IPS-18a (cell line): ENCODE measurements around the gene PPP1R18.

Source experiments
- H3K27ac ChIP-seq: one replicate; pipeline ENCODE4 v1.5.1; 2013; ENCODE audit warnings: low read length
- H3K27me3 ChIP-seq: one replicate; pipeline ENCODE4 v1.6.1; 2013; ENCODE audit warnings: mild to moderate bottlenecking, low read length; ENCODE audit not compliant: control insufficient read depth, insufficient read depth
- H3K36me3 ChIP-seq: one replicate; pipeline ENCODE4 v1.6.1; 2013; ENCODE audit warnings: low read depth, low read length; ENCODE audit not compliant: control insufficient read depth
- H3K4me1 ChIP-seq: one replicate; pipeline ENCODE4 v1.6.1; 2013; ENCODE audit warnings: low read depth, low read length; ENCODE audit not compliant: control insufficient read depth
- H3K4me3 ChIP-seq: one replicate; pipeline ENCODE4 v1.5.1; 2013; ENCODE audit warnings: low read length
- H3K9ac ChIP-seq: one replicate; pipeline ENCODE4 v1.6.1; 2013; ENCODE audit warnings: mild to moderate bottlenecking, low read length, moderate library complexity
- H3K9me3 ChIP-seq: one replicate; pipeline ENCODE4 v1.6.1; 2013; ENCODE audit warnings: low read depth, low read length; ENCODE audit not compliant: control insufficient read depth

The PPP1R18 gene

GRCh38 chr6:30646450-30647241 lies 39.8 kb downstream of the PPP1R18 start, which contains the start of gene C6orf136:
TSS of gene C6orf136 (plus strand) at chr6:30647133. CDS start at chr6:30647232, 99 bp downstream.
- Histone ChIP-seq H3K9me3 (no peaks in the 10 kb centered on the region), H3K4me3 (peak within 1 kb of the TSS; percentile 81), H3K27ac (peak within 1 kb of the TSS; percentile 31)

DNA sequence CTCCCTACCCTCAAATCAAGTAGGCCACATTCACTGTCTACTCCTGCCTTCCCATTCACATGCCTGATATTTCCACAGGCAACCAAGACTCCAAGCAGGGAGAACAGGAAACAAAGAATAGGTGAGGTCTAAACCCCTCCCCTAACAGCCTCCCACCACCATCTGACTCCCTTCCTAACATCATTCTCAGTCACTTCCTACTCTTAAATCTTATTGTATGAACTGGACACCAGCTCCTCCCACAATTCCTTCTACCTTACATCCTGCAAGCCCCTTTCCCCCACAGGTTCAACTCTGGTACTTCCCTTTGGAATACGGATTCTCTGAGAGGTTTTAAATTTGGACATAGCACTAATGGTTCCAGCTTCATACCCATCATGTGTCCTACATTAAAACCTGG lies 40.5 kb downstream of the PPP1R18 start:
- no peak overlapping the region for H3K9ac ChIP-seq
- H3K36me3 ChIP-seq: peaks cover 15% of the 10 kb centered on the region
- no peak overlapping the region for H3K27ac ChIP-seq
- H3K27me3 ChIP-seq: no peaks in the 10 kb centered on the region
- no peaks in the 10 kb centered on the region for H3K9me3 ChIP-seq
- peak overlapping the region; percentile 81 for H3K4me3 ChIP-seq
- peaks cover 8% of the 10 kb centered on the region for H3K4me1 ChIP-seq

More at GRCh38 chr6:30646450-30647241, 39.8 kb downstream of the PPP1R18 start, which contains the start of gene C6orf136:
- no peaks in the 10 kb centered on the region for H3K27me3 ChIP-seq
- H3K9ac ChIP-seq: peak within 1 kb of the TSS; percentile 84
- peaks cover 16% of the 10 kb centered on the region for H3K36me3 ChIP-seq
- peaks cover 8% of the 10 kb centered on the region for H3K4me1 ChIP-seq

DNA sequence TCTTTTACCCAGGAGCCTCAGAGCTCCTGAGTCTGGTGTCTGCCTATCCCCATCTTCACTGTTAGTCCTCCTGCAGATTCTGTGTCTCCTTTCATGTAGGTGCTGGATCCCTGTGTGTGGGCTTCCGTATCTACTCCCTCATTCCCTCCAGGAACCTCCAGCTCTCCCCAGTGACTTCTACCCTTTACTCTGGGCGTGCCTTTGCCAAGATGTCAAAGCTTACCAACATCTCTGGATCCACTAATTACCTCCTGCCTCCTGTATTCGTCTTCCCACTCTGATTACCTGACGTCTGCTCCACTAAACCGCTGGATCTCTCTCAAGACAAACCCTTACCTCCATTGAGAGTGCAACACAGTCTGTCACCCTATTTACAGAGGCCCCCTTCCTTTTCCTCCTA lies 41.7 kb downstream of the PPP1R18 start:
- no peak overlapping the region for H3K27ac ChIP-seq
- H3K36me3 ChIP-seq: peaks cover 25% of the 10 kb centered on the region
- no peaks in the 10 kb centered on the region for H3K27me3 ChIP-seq
- H3K4me3 ChIP-seq: no peak overlapping the region
- peaks cover 8% of the 10 kb centered on the region for H3K4me1 ChIP-seq
- no peak overlapping the region for H3K9ac ChIP-seq
- H3K9me3 ChIP-seq: no peaks in the 10 kb centered on the region

DNA sequence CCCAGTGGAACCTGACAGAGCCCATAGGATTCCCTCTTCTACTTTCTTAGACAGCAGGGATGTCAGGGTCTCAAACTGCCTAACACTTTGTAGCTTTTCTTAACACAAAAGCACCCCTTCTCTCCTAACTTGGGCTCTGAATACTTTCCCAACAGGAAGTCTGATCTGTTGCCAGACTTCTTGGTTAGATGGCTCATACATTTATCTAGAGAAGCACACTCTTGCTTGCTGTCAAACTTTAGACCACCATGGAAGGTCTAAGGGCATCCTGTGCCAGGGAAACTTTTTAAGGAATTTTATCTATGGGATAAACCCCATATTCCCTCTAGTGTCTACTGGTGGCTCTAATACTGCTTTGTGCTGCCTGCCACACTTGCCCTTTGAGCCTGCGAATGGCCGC lies 42.8 kb downstream of the PPP1R18 start:
- Histone ChIP-seq H3K4me1 (peaks cover 8% of the 10 kb centered on the region), H3K27ac (no peak overlapping the region), H3K36me3 (peaks cover 27% of the 10 kb centered on the region), H3K9ac (no peak overlapping the region), H3K27me3 (no peaks in the 10 kb centered on the region), H3K4me3 (no peak overlapping the region), H3K9me3 (no peaks in the 10 kb centered on the region)

GRCh38 chr6:30641048-30641447 lies 45.4 kb downstream of the PPP1R18 start:
- Histone ChIP-seq H3K27me3 (no peaks in the 10 kb centered on the region), H3K4me3 (no peak overlapping the region), H3K9me3 (no peaks in the 10 kb centered on the region), H3K9ac (no peak overlapping the region), H3K36me3 (peaks cover 27% of the 10 kb centered on the region), H3K4me1 (no peaks in the 10 kb centered on the region), H3K27ac (no peak overlapping the region)

- H3K4me3 ChIP-seq: no peak overlapping the region
- H3K9ac ChIP-seq: no peak overlapping the region
- H3K36me3 ChIP-seq: peaks cover 26% of the 10 kb centered on the region
- no peak overlapping the region for H3K27ac ChIP-seq
- H3K27me3 ChIP-seq: no peaks in the 10 kb centered on the region
- no peaks in the 10 kb centered on the region for H3K4me1 ChIP-seq
- no peaks in the 10 kb centered on the region for H3K9me3 ChIP-seq
Measured at GRCh38 chr6:30640481-30640880, 46.0 kb downstream of the PPP1R18 start.

- Histone ChIP-seq H3K9ac (no peak overlapping the region), H3K27ac (no peak overlapping the region), H3K9me3 (no peaks in the 10 kb centered on the region), H3K36me3 (peaks cover 28% of the 10 kb centered on the region), H3K4me1 (no peaks in the 10 kb centered on the region), H3K27me3 (no peaks in the 10 kb centered on the region), H3K4me3 (no peak overlapping the region)
Measured at GRCh38 chr6:30635834-30636233, 50.6 kb downstream of the PPP1R18 start.

DNA sequence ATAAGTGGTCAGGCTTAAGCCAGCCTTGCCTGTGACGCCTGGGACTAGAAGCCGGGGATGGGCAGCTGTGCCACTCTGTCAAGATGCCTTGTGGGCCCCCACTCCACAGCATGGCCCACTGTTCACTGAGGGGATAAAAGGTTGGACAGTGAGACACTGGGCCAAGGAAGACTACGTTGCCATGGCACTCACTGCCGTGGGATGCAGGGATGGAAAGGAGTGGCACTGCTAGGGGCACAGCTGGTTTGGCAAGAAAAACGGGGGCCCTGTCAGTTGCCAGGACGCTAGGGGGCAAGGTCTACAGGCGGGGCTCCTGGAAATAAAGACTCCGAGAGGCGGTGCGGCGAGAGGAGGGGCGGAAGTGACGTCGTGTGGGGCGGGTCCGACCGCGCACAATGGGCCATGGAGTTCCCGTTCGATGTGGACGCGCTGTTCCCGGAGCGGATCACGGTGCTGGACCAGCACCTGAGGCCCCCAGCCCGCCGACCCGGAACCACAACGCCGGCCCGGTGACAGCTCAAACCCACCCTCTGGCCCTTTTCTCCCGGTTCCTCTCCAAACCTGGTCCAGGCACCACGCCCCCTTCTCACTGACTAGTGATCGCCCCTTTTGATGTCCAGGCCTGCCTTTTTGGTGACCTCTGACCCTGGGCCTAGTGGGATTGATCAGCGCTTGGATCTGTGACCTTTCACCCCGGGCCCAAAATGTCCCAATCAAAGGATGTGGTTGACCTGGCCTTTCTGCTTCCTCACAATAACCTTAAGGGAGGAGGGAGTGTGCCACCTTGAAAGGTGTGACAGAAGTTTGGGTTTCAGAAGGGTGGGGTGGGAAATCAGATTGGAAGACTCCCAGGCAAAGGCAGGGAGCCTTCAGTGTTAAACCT lies 59.7 kb downstream of the PPP1R18 start, which contains the start of gene ATAT1:
ATAT1 (plus strand) TSS at position 391 of the 883 bp plus-strand sequence.
- Histone ChIP-seq H3K9me3 (no peaks in the 10 kb centered on the region), H3K9ac (peak within 1 kb of the TSS; percentile 76), H3K27me3 (no peaks in the 10 kb centered on the region), H3K4me1 (peaks cover 14% of the 10 kb centered on the region), H3K4me3 (peak within 1 kb of the TSS; percentile 88), H3K36me3 (peaks cover 52% of the 10 kb centered on the region), H3K27ac (peak within 1 kb of the TSS; percentile 55)
